SK-N-SH treated with all-trans-retinoic acid at 6 μM for 48 hours (cell line): ENCODE measurements around the gene B3GAT1.

Source experiments
- ATAC-seq: fragments of 200-7000 bp; cut with Tn5 transposase; 3 replicates; pipeline ENCODE4 v1.9.1; 2020; ENCODE audit warnings: mild to moderate bottlenecking, moderate library complexity
- ARNTL ChIP-seq: fragments of 450-650 bp; formaldehyde crosslinking; IDR thresholded peaks from 2 replicates; pipeline ENCODE4 v1.5.0; 2020; ENCODE audit warnings: low read depth, mild to moderate bottlenecking, moderate library complexity, borderline replicate concordance
- BACH2 ChIP-seq: fragments of 250-450 bp; sonication (Bioruptor Pico); IDR thresholded peaks from 2 replicates; pipeline ENCODE4 v1.9.0; 2021; ENCODE audit warnings: mild to moderate bottlenecking, borderline replicate concordance
- CSDC2 ChIP-seq: fragments of 250-450 bp; sonication (Bioruptor Pico); IDR thresholded peaks from 2 replicates; pipeline ENCODE4 v1.5.0; 2020; ENCODE audit warnings: mild to moderate bottlenecking, moderate library complexity
- CSRNP3 ChIP-seq: fragments of 250-450 bp; sonication (Bioruptor Pico); IDR thresholded peaks from 2 replicates; pipeline ENCODE4 v1.5.1; 2021; ENCODE audit warnings: mild to moderate bottlenecking, moderate library complexity
- ESRRG ChIP-seq: fragments of 250-450 bp; sonication (Bioruptor Pico); IDR thresholded peaks from 2 replicates; pipeline ENCODE4 v1.6.1; 2021; ENCODE audit warnings: mild to moderate bottlenecking
- GLIS3 ChIP-seq: fragments of 250-450 bp; sonication (Bioruptor Pico); IDR thresholded peaks from 2 replicates; pipeline ENCODE4 v1.5.0; 2020; ENCODE audit warnings: mild to moderate bottlenecking, moderate library complexity
- ISL1 ChIP-seq: fragments of 250-450 bp; sonication (Bioruptor Pico); IDR thresholded peaks from 2 replicates; pipeline ENCODE4 v2.1.2; 2022; ENCODE audit warnings: mild to moderate bottlenecking, moderate library complexity
- PATZ1 ChIP-seq: fragments of 250-450 bp; sonication (Bioruptor Pico); IDR thresholded peaks from 2 replicates; pipeline ENCODE4 v1.8.0; 2020; ENCODE audit warnings: mild to moderate bottlenecking, moderate library complexity, borderline replicate concordance
- POU6F1 ChIP-seq: fragments of 250-450 bp; sonication (Bioruptor Pico); IDR thresholded peaks from 2 replicates; pipeline ENCODE4 v1.8.0; 2021; ENCODE audit warnings: low read depth, mild to moderate bottlenecking, moderate library complexity, borderline replicate concordance
- PPARA ChIP-seq: fragments of 250-450 bp; sonication (Bioruptor Pico); IDR thresholded peaks from 2 replicates; pipeline ENCODE4 v1.5.0; 2020; ENCODE audit warnings: mild to moderate bottlenecking, borderline replicate concordance
- RARB ChIP-seq: fragments of 250-450 bp; sonication (Bioruptor Pico); IDR thresholded peaks from 2 replicates; pipeline ENCODE4 v1.8.0; 2021; ENCODE audit warnings: mild to moderate bottlenecking, moderate library complexity
- SNAI2 ChIP-seq: fragments of 250-450 bp; sonication (Bioruptor Pico); IDR thresholded peaks from 2 replicates; pipeline ENCODE4 v1.5.0; 2020; ENCODE audit warnings: mild to moderate bottlenecking, moderate library complexity
- TOX ChIP-seq: fragments of 250-450 bp; sonication (Bioruptor Pico); IDR thresholded peaks from 2 replicates; pipeline ENCODE4 v1.8.0; 2021; ENCODE audit warnings: mild to moderate bottlenecking, moderate library complexity, borderline replicate concordance
- TSHZ2 ChIP-seq: fragments of 250-450 bp; sonication (Bioruptor Pico); IDR thresholded peaks from 2 replicates; pipeline ENCODE4 v1.5.0; 2020; ENCODE audit warnings: mild to moderate bottlenecking, moderate library complexity
- ZC3H10 ChIP-seq: fragments of 250-450 bp; sonication (Bioruptor Pico); IDR thresholded peaks from 2 replicates; pipeline ENCODE4 v1.5.1; 2021; ENCODE audit warnings: mild to moderate bottlenecking, moderate library complexity
- ZFP3 ChIP-seq: fragments of 250-450 bp; sonication (Bioruptor Pico); IDR thresholded peaks from 2 replicates; pipeline ENCODE4 v1.5.0; 2020; ENCODE audit warnings: mild to moderate bottlenecking, moderate library complexity
- ZNF565 ChIP-seq: fragments of 450-650 bp; formaldehyde crosslinking; conservative IDR thresholded peaks from 2 replicates; pipeline ENCODE4 v1.5.0; 2020; ENCODE audit warnings: low read depth, mild to moderate bottlenecking, moderate library complexity
- ZNF70 ChIP-seq: fragments of 450-650 bp; formaldehyde crosslinking; IDR thresholded peaks from 2 replicates; pipeline ENCODE4 v1.5.0; 2020; ENCODE audit warnings: mild to moderate bottlenecking, moderate library complexity
- ZNF8 ChIP-seq: fragments of 450-650 bp; formaldehyde crosslinking; IDR thresholded peaks from 2 replicates; pipeline ENCODE4 v1.5.0; 2020; ENCODE audit warnings: mild to moderate bottlenecking, moderate library complexity

B3GAT1 gene

GRCh38 chr11:134429106-134429505 lies 17.1 kb upstream of the B3GAT1 start:
- TF ChIP-seq RARB (CRISPR knock-in tag) = no peak
- no peak for TF ChIP-seq CSRNP3 (CRISPR knock-in tag)
- no peak for TF ChIP-seq ARNTL (CRISPR knock-in tag)
- no peak for ATAC-seq

- ATAC-seq = no peak
- TF ChIP-seq CSRNP3 (CRISPR knock-in tag) = no peak
- no peak for TF ChIP-seq ZNF8 (CRISPR knock-in tag)
- TF ChIP-seq ESRRG (CRISPR knock-in tag) = no peak
- TF ChIP-seq POU6F1 (CRISPR knock-in tag) = no peak
- no peak for TF ChIP-seq CSDC2
- no peak for TF ChIP-seq ZNF565 (CRISPR knock-in tag)
- TF ChIP-seq ZNF70 = no peak
- TF ChIP-seq PATZ1 (CRISPR knock-in tag) = no peak
- no peak for TF ChIP-seq GLIS3 (CRISPR knock-in tag)
- TF ChIP-seq ZFP3 (CRISPR knock-in tag) = no peak
- no peak for TF ChIP-seq ZC3H10
- TF ChIP-seq SNAI2 (CRISPR knock-in tag) = no peak
These were observed 13.9 kb upstream of the B3GAT1 start for GRCh38 chr11:134425816-134426536.

GRCh38 chr11:134425413-134425812 lies 13.4 kb upstream of the B3GAT1 start:
- no peak for ATAC-seq
- no peak for TF ChIP-seq ZNF70
- no peak for TF ChIP-seq TSHZ2 (CRISPR knock-in tag)
- TF ChIP-seq SNAI2 (CRISPR knock-in tag) = no peak
- no peak for TF ChIP-seq RARB (CRISPR knock-in tag)
- no peak for TF ChIP-seq ISL1
- no peak for TF ChIP-seq ARNTL (CRISPR knock-in tag)
- no peak for TF ChIP-seq ESRRG (CRISPR knock-in tag)
- no peak for TF ChIP-seq GLIS3 (CRISPR knock-in tag)
- TF ChIP-seq BACH2 = no peak
- no peak for TF ChIP-seq CSRNP3 (CRISPR knock-in tag)
- no peak for TF ChIP-seq TOX
- TF ChIP-seq PATZ1 (CRISPR knock-in tag) = no peak
- TF ChIP-seq PPARA (CRISPR knock-in tag) = no peak
